ENCODE measurements around the gene DYNLT4.
A peak's percentile ranks its signal among the peaks of the same experiment; 100 is the strongest.
"Not testable (repeated sequence)": the region's sequence is repeated elsewhere in the genome, so short reads cannot be mapped to it uniquely, and the experiment has no call there.

The DYNLT4 gene

DNA sequence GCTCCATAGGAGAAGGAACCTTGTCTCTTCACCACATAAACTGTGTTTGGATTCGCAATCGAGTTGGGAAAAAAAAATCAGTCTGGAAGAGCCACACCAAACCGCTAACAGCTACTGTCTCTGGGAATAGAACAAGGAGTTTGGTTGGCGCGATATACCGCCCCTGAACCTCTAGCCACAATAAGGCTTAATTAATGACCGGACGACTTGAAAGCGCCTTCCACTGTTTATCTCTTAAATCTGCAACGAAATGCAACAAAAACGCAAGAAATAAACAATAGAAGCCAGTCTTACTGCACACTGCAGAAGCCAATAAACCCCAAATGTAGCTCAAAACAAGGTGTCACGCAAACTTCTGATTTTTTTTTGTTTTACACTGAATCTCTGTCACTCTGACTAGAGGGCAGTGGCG is 12.1 kb upstream of the DYNLT4 start:
- Histone ChIP-seq H3K9me3 (ENCODE audit: control insufficient read depth in 2 of 2, low read length in 2 of 2) (no peaks in the 10 kb centered on the region), H3K4me1 (ENCODE audit: control insufficient read depth, insufficient read depth, low read length) (peaks cover 20% of the 10 kb centered on the region), H3K4me3 (ENCODE audit: low read length in 2 of 2) (peak overlapping the region; percentile 80 to 85), H3K36me3 (ENCODE audit: control insufficient read depth in 2 of 2, insufficient read depth in 2 of 2, low read length in 2 of 2) (peaks cover 0 to 4% of the 10 kb centered on the region in 2 donors), H3K9ac (ENCODE audit: low read length in 2 of 2) (peak overlapping the region; percentile 93 to 100), H3K27me3 (ENCODE audit: control insufficient read depth in 1 of 2, insufficient read depth in 2 of 2, low read length in 2 of 2) (no peaks in the 10 kb centered on the region), H3K27ac (ENCODE audit: low read length) (peak overlapping the region; percentile 98)

DNA sequence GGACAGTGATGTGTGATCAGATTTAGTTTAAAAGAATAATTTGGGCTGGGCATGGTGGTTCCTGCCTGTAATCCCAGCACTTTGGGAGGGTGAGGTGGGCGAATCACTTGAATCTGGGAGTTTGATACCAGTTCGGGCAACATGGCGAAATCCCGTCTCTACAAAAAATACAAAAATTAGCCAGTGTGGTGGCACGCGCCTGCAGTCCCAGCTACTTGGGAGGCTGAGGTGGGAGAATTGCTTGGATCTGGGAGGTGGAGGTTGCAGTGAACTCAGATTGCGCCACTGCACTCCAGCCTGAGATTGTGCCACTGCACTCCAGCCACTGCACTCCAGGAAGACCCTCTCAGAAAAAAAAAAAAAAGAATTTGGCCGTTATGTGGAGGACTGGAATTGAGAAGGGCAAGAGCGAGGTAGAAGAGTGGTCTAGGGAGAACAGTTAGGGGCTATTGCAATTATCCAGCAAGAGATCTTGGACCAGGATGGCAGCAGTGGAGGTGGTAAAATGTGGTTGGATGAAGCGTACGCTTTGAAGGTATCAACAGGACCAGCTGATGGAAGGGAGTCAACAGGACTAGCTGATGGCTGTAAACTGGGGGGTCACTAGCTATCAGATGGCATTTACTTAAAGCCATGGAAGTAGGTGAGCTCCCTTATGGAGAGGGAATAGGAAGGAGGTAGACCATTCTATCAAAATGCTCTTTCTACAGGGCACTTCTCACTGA is 10.8 kb upstream of the DYNLT4 start:
- Histone ChIP-seq H3K4me3 (ENCODE audit: low read length in 2 of 2) (no peak overlapping the region), H3K9ac (ENCODE audit: low read length in 2 of 2) (no peak overlapping the region), H3K4me1 (ENCODE audit: control insufficient read depth, insufficient read depth, low read length) (peaks cover 30% of the 10 kb centered on the region), H3K27ac (ENCODE audit: low read length) (no peak overlapping the region), H3K36me3 (ENCODE audit: control insufficient read depth in 2 of 2, insufficient read depth in 2 of 2, low read length in 2 of 2) (peaks cover 0 to 2% of the 10 kb centered on the region in 2 donors), H3K27me3 (ENCODE audit: control insufficient read depth in 1 of 2, insufficient read depth in 2 of 2, low read length in 2 of 2) (no peaks in the 10 kb centered on the region), H3K9me3 (ENCODE audit: control insufficient read depth in 2 of 2, low read length in 2 of 2) (no peaks in the 10 kb centered on the region)

GRCh38 chr1:44817307-44817706 is 10.2 kb upstream of the DYNLT4 start:
- H3K27ac ChIP-seq (ENCODE audit: low read length), result no peak overlapping the region
- no peak overlapping the region for H3K4me3 ChIP-seq (ENCODE audit: low read length in 2 of 2)
- H3K9me3 ChIP-seq (ENCODE audit: control insufficient read depth in 2 of 2, low read length in 2 of 2), result no peaks in the 10 kb centered on the region
- no peak overlapping the region for H3K9ac ChIP-seq (ENCODE audit: low read length in 2 of 2)
- H3K36me3 ChIP-seq (ENCODE audit: control insufficient read depth in 2 of 2, insufficient read depth in 2 of 2, low read length in 2 of 2), result no peaks in the 10 kb centered on the region
- H3K4me1 ChIP-seq (ENCODE audit: control insufficient read depth, insufficient read depth, low read length), result peaks cover 34% of the 10 kb centered on the region
- no peaks in the 10 kb centered on the region for H3K27me3 ChIP-seq (ENCODE audit: control insufficient read depth in 1 of 2, insufficient read depth in 2 of 2, low read length in 2 of 2)

DNA sequence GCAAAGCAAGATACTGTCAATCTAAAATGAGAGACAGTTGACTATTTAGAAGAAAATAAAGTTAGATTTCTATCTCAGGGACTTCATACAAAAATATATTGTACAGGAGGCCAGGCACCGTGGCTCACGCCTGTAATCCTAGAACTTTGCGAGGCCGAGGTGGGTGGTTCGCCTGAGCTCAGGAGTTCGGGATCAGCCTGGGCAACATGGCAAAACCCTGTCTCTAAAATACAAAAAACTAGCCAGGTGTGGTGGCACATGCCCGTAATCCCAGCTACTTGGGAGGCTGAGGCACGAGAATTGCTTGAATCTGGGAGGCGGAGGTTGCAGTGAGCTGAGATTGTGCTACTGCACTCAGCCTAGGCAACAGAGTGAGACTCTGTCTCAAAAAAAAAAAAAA is 8.8 kb upstream of the DYNLT4 start:
- not testable (repeated sequence) for H3K27ac ChIP-seq (ENCODE audit: low read length); H3K9ac ChIP-seq (ENCODE audit: low read length in 2 of 2); H3K36me3 ChIP-seq (ENCODE audit: control insufficient read depth in 2 of 2, insufficient read depth in 2 of 2, low read length in 2 of 2); H3K9me3 ChIP-seq (ENCODE audit: control insufficient read depth in 2 of 2, low read length in 2 of 2); H3K27me3 ChIP-seq (ENCODE audit: control insufficient read depth in 1 of 2, insufficient read depth in 2 of 2, low read length in 2 of 2); H3K4me3 ChIP-seq (ENCODE audit: low read length in 2 of 2)
- peaks cover 31% of the 10 kb centered on the region for H3K4me1 ChIP-seq (ENCODE audit: control insufficient read depth, insufficient read depth, low read length)

- H3K36me3 ChIP-seq (ENCODE audit: control insufficient read depth in 2 of 2, insufficient read depth in 2 of 2, low read length in 2 of 2), result no peaks in the 10 kb centered on the region
- no peaks in the 10 kb centered on the region for H3K27me3 ChIP-seq (ENCODE audit: control insufficient read depth in 1 of 2, insufficient read depth in 2 of 2, low read length in 2 of 2)
- peak overlapping the region; percentile 69 for H3K27ac ChIP-seq (ENCODE audit: low read length)
- peak overlapping the region; percentile 51 to 81 for H3K4me3 ChIP-seq (ENCODE audit: low read length in 2 of 2)
- peaks cover 44% of the 10 kb centered on the region for H3K4me1 ChIP-seq (ENCODE audit: control insufficient read depth, insufficient read depth, low read length)
- H3K9me3 ChIP-seq (ENCODE audit: control insufficient read depth in 2 of 2, low read length in 2 of 2), result no peaks in the 10 kb centered on the region
- peak overlapping the region; percentile 29 to 83 for H3K9ac ChIP-seq (ENCODE audit: low read length in 2 of 2)
Measured at GRCh38 chr1:44812822-44813543, 5.8 kb upstream of the DYNLT4 start.

DNA sequence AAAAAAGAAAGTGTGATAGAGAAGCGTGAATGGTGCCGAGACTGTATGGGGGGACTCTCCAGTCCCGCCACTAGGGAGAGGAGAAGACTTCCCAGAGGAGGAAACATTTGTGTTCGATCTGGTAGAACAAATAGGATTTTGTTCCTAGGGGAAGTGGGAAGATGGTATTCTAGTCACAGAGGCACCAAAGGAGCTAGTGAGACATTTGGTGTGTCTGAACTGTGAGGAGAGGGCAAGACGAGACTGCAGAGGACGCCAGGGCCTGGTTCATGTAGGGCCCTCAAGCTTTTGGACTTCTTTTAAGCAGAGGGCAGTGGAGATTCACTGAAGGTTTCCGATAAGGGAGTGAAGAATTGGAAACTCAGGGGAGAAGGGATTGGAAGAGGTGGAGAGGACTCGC is 4.1 kb upstream of the DYNLT4 start:
- Histone ChIP-seq H3K4me1 (ENCODE audit: control insufficient read depth, insufficient read depth, low read length) (peaks cover 62% of the 10 kb centered on the region), H3K36me3 (ENCODE audit: control insufficient read depth in 2 of 2, insufficient read depth in 2 of 2, low read length in 2 of 2) (peaks cover 0 to 4% of the 10 kb centered on the region in 2 donors), H3K27ac (ENCODE audit: low read length) (no peak overlapping the region), H3K9ac (ENCODE audit: low read length in 2 of 2) (no peak overlapping the region), H3K4me3 (ENCODE audit: low read length in 2 of 2) (no peak overlapping the region), H3K9me3 (ENCODE audit: control insufficient read depth in 2 of 2, low read length in 2 of 2) (no peaks in the 10 kb centered on the region), H3K27me3 (ENCODE audit: control insufficient read depth in 1 of 2, insufficient read depth in 2 of 2, low read length in 2 of 2) (no peaks in the 10 kb centered on the region)

GRCh38 chr1:44810762-44811105 is 3.6 kb upstream of the DYNLT4 start:
- H3K4me1 ChIP-seq (ENCODE audit: control insufficient read depth, insufficient read depth, low read length), result peaks cover 66% of the 10 kb centered on the region
- peak overlapping the region; percentile 98 for H3K27ac ChIP-seq (ENCODE audit: low read length)
- H3K36me3 ChIP-seq (ENCODE audit: control insufficient read depth in 2 of 2, insufficient read depth in 2 of 2, low read length in 2 of 2); H3K9me3 ChIP-seq (ENCODE audit: control insufficient read depth in 2 of 2, low read length in 2 of 2); H3K27me3 ChIP-seq (ENCODE audit: control insufficient read depth in 1 of 2, insufficient read depth in 2 of 2, low read length in 2 of 2); H3K4me3 ChIP-seq (ENCODE audit: low read length in 2 of 2); H3K9ac ChIP-seq (ENCODE audit: low read length in 2 of 2): not testable (repeated sequence)

DNA sequence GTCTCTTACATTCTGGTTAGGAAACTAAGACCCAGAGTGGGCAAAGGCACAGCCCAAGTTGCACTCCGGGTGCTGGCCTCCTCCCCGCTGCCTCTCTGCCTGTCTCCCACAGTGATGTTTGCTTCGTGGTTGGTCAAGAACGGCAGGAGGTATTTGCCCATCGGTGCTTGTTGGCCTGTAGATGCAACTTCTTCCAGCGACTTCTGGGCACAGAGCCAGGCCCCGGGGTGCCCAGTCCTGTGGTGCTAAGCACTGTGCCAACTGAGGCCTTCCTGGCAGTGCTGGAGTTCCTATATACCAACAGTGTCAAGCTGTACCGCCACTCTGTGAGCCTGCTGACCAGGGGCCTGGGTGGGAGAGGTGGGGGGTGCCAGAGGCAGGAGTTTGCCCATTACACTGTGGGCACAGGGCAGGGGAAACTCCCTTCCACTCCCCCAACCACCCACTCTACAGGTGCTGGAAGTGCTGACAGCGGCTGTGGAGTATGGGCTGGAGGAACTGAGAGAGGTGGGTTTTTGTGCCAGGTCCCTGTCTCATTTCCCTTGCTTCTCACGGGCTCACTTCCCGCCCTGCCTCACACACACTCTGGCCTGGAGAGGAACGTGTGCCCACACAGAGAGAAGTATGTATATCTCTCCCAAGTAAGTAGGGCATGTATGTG is 3.1 kb upstream of the DYNLT4 start:
- Histone ChIP-seq H3K4me1 (ENCODE audit: control insufficient read depth, insufficient read depth, low read length) (peaks cover 69% of the 10 kb centered on the region), H3K4me3 (ENCODE audit: low read length in 2 of 2) (no peak overlapping the region), H3K27ac (ENCODE audit: low read length) (peak overlapping the region; percentile 98), H3K9me3 (ENCODE audit: control insufficient read depth in 2 of 2, low read length in 2 of 2) (no peaks in the 10 kb centered on the region), H3K36me3 (ENCODE audit: control insufficient read depth in 2 of 2, insufficient read depth in 2 of 2, low read length in 2 of 2) (peaks cover 4 to 5% of the 10 kb centered on the region in 2 donors), H3K27me3 (ENCODE audit: control insufficient read depth in 1 of 2, insufficient read depth in 2 of 2, low read length in 2 of 2) (no peaks in the 10 kb centered on the region), H3K9ac (ENCODE audit: low read length in 2 of 2) (peak overlapping the region; percentile 16 to 36)

DNA sequence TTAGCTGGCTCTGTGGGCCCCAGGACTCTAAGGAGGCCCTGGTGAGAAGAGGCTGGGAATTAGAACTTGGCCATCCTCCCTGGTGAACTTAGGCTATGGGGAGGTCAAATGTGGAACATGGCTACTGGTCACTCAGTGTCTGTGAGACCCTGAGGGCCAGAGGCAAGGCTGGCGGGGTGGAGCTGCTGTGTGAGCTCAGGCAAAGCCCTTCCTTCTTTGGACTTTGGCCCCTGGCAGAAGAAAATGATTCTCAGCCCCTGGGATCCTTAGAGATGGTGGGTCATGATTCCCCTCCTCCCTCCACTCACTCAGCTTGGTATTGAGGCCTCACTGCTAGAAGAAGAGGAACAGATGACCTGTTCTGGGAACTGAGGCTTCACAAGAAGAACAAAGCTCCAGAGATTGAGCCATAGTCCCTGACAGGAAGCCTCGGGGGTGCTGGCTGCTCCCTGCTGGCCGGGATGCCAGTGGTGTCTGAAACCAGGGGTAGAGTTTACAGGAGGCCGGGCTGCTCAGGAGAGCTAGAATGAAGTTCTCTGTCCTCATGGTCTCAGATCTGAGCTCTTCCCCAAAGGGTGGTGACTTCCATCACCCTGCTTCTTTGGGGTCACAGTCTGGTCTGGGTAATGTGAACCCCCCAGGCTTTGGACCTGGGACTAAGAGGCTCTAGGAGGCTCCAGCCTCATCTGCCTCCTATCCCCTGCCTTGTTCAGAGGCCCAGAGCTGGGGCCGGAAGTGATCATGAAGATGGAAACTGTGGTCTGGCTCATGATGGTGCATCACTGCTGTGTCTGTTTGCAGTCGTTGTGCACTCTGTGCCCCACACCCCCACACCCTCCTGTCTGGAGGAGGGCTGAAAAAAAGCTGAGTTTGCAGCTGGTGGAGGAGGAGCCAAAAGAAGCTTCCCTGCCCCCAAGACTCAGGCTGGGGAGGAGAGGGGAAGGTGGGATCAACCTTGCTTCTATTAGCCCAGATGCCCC is 2.1 kb upstream of the DYNLT4 start:
- H3K9me3 ChIP-seq (ENCODE audit: control insufficient read depth in 2 of 2, low read length in 2 of 2), result no peaks in the 10 kb centered on the region
- peaks cover 4 to 9% of the 10 kb centered on the region in 2 donors for H3K36me3 ChIP-seq (ENCODE audit: control insufficient read depth in 2 of 2, insufficient read depth in 2 of 2, low read length in 2 of 2)
- no peaks in the 10 kb centered on the region for H3K27me3 ChIP-seq (ENCODE audit: control insufficient read depth in 1 of 2, insufficient read depth in 2 of 2, low read length in 2 of 2)
- H3K4me1 ChIP-seq (ENCODE audit: control insufficient read depth, insufficient read depth, low read length), result peaks cover 73% of the 10 kb centered on the region
- peak overlapping the region; percentile 98 for H3K27ac ChIP-seq (ENCODE audit: low read length)
- peak overlapping the region; percentile 6 to 63 for H3K4me3 ChIP-seq (ENCODE audit: low read length in 2 of 2)
- peak overlapping the region; percentile 80 to 83 for H3K9ac ChIP-seq (ENCODE audit: low read length in 2 of 2)

Measured in stomach smooth muscle (tissue), 2 donors.